H1 (cell line): Measurements from ENCODE around the gene ACOT7. TPM values are rescaled to one million over a fixed set of nuclear protein-coding genes. Genes with fewer than 3 reads are reported as not detected.

Experiments
- CTCF ChIA-PET: fragments of 300-600 bp; sonication (Branson Sonifier 250); formaldehyde crosslinking; loops from one replicate; lab custom pipeline; 2021; ENCODE audit not compliant: partially characterized antibody; lab: Charles Lee
- POLR2A ChIA-PET: fragments of 300-600 bp; sonication (Branson Sonifier 250); formaldehyde crosslinking; loops from one replicate; lab custom pipeline; 2021; ENCODE audit warnings: inconsistent platforms; ENCODE audit not compliant: partially characterized antibody; lab: Charles Lee
- DNase-seq, 2 experiments: peaks; one replicate each; pipeline versions ENCODE4 v3.0.0 to v3.0.0-alpha.2; 2010 to 2022; ENCODE audit warnings: low spot score in 2 of 2, low read depth in 1 of 2, mixed read lengths in 1 of 2
- FAIRE-seq: peaks from 2 replicates; lab custom pipeline; 2011; peaks lifted over from hg19 to GRCh38; lab: Jason Lieb, UNC
- H2AFZ ChIP-seq: 2 replicates; pipeline ENCODE4 v1.8.1; 2012; ENCODE audit warnings: low read length, inconsistent platforms
- H2AK5ac ChIP-seq: 2 replicates; pipeline ENCODE4 v1.6.1; 2013; ENCODE audit warnings: low read depth, low read length
- H2BK120ac ChIP-seq: replicated peaks from 2 replicates; pipeline ENCODE3; 2013; ENCODE audit warnings: low read depth, low read length, inconsistent platforms
- H2BK12ac ChIP-seq: 2 replicates; pipeline ENCODE4 v1.6.1; 2013; ENCODE audit warnings: low read depth, low read length
- H2BK15ac ChIP-seq: 2 replicates; pipeline ENCODE4 v1.6.1; 2013; ENCODE audit warnings: low read length
- H2BK20ac ChIP-seq: 2 replicates; pipeline ENCODE4 v1.6.1; 2013; ENCODE audit warnings: low read length
- H2BK5ac ChIP-seq: 2 replicates; pipeline ENCODE4 v1.6.1; 2013; ENCODE audit warnings: low read depth, low read length
- H3K14ac ChIP-seq: 2 replicates; pipeline ENCODE4 v1.6.1; 2013; ENCODE audit warnings: inconsistent platforms; ENCODE audit not compliant: insufficient read length
- H3K18ac ChIP-seq: 2 replicates; pipeline ENCODE4 v1.6.1; 2013; ENCODE audit warnings: low read length; ENCODE audit errors: extremely low read depth
- H3K23ac ChIP-seq: 2 replicates; pipeline ENCODE4 v1.6.1; 2013; ENCODE audit warnings: inconsistent platforms; ENCODE audit not compliant: insufficient read length
- H3K23me2 ChIP-seq: 2 replicates; pipeline ENCODE4 v1.6.1; 2013; ENCODE audit warnings: low read depth, low read length
- H3K27ac ChIP-seq: 2 replicates; pipeline ENCODE4 v1.6.1; 2011; ENCODE audit warnings: low read depth, low read length, inconsistent platforms
- H3K27me3 ChIP-seq, 4 experiments: replicated peaks in 1 of 4; 1 replicate in 1 of 4; 2 replicates in 3 of 4; pipeline versions ENCODE4 v1.6.1 to v1.8.1; 2011 to 2013; ENCODE audit warnings: low read length in 3 of 4, mild to moderate bottlenecking in 3 of 4, inconsistent platforms in 2 of 4, mixed read lengths in 2 of 4, moderate library complexity in 1 of 4; ENCODE audit not compliant: control insufficient read depth in 3 of 4, insufficient read depth in 3 of 4; ENCODE audit errors: extremely low read depth in 1 of 4
- H3K36me3 ChIP-seq, 4 experiments: 2 replicates each; pipeline versions ENCODE4 v1.6.1 to v1.8.1; 2011 to 2013; ENCODE audit warnings: mild to moderate bottlenecking in 4 of 4, low read length in 3 of 4, moderate library complexity in 2 of 4, control low read depth in 1 of 4, inconsistent platforms in 1 of 4; ENCODE audit not compliant: insufficient read depth in 4 of 4, control insufficient read depth in 2 of 4
- H3K4ac ChIP-seq: replicated peaks from 2 replicates; pipeline ENCODE3; 2013; ENCODE audit warnings: low read length, low read depth, mixed read lengths, inconsistent platforms; ENCODE audit not compliant: insufficient read length
- H3K4me1 ChIP-seq, 4 experiments: replicated peaks in 1 of 4; 1 replicate in 1 of 4; 2 replicates in 3 of 4; pipeline versions ENCODE4 v1.6.1 to v1.8.1; 2011 to 2013; ENCODE audit warnings: low read length in 3 of 4, inconsistent platforms in 2 of 4, mixed read lengths in 1 of 4; ENCODE audit not compliant: insufficient read depth in 4 of 4, control insufficient read depth in 3 of 4
- H3K4me2 ChIP-seq, 2 experiments: 2 replicates each; pipeline versions ENCODE4 v1.6.1 to v1.8.1; 2011 to 2013; ENCODE audit warnings: low read depth in 2 of 2, low read length in 2 of 2, control low read depth in 1 of 2, inconsistent platforms in 1 of 2, mild to moderate bottlenecking in 1 of 2; ENCODE audit not compliant: insufficient read depth in 1 of 2
- H3K4me3 ChIP-seq, 4 experiments: fragments of 200-600, 300-600 bp in 1 of 4; sonication (generic), shearing (Covaris generic), sonication (Bioruptor Twin) in 1 of 4; 2 replicates each; pipeline versions ENCODE4 v1.5.1 to v1.8.1; 2011 to 2016; ENCODE audit warnings: low read length in 4 of 4, low read depth in 3 of 4, control low read depth in 2 of 4, inconsistent platforms in 2 of 4, mild to moderate bottlenecking in 2 of 4, mixed read lengths in 1 of 4, moderate library complexity in 1 of 4; ENCODE audit not compliant: insufficient read depth in 2 of 4; ENCODE audit errors: extremely low read depth in 1 of 4
- H3K56ac ChIP-seq: replicated peaks from 2 replicates; pipeline ENCODE3; 2013; ENCODE audit warnings: low read depth, mild to moderate bottlenecking, mixed read lengths, low read length, inconsistent platforms; ENCODE audit not compliant: insufficient read length
- H3K79me1 ChIP-seq: 2 replicates; pipeline ENCODE4 v1.6.1; 2013; ENCODE audit warnings: low read depth, low read length, control low read depth
- H3K79me2 ChIP-seq, 2 experiments: 2 replicates each; pipeline versions ENCODE4 v1.6.1 to v1.8.1; 2012 to 2013; ENCODE audit warnings: low read length in 2 of 2, mild to moderate bottlenecking in 2 of 2, inconsistent platforms in 1 of 2; ENCODE audit not compliant: insufficient read depth in 2 of 2, control insufficient read depth in 1 of 2
- H3K9ac ChIP-seq, 4 experiments: replicated peaks in 1 of 4; 1 replicate in 1 of 4; 2 replicates in 3 of 4; pipeline versions ENCODE4 v1.6.1 to v1.8.1; 2011 to 2013; ENCODE audit warnings: low read depth in 3 of 4, low read length in 3 of 4, control low read depth in 2 of 4, mild to moderate bottlenecking in 2 of 4, moderate library complexity in 2 of 4, inconsistent platforms in 1 of 4; ENCODE audit errors: extremely low read depth in 1 of 4
- H3K9me3 ChIP-seq, 2 experiments: 2 replicates each; pipeline versions ENCODE4 v1.6.1 to v1.8.1; 2012 to 2013; ENCODE audit warnings: mild to moderate bottlenecking in 2 of 2, moderate library complexity in 2 of 2, control low read depth in 1 of 2, inconsistent platforms in 1 of 2, low read depth in 1 of 2, low read length in 1 of 2, mixed read lengths in 1 of 2; ENCODE audit not compliant: insufficient read depth in 2 of 2
- H4K20me1 ChIP-seq, 2 experiments: replicated peaks in 1 of 2; 2 replicates each; pipeline versions ENCODE3 to v1.8.1; 2011 to 2013; ENCODE audit warnings: inconsistent platforms in 2 of 2, low read length in 2 of 2, mild to moderate bottlenecking in 1 of 2; ENCODE audit not compliant: insufficient read depth in 2 of 2, control insufficient read depth in 1 of 2
- H4K5ac ChIP-seq: 2 replicates; pipeline ENCODE4 v1.6.1; 2013; ENCODE audit warnings: low read length, low read depth, mixed read lengths, inconsistent platforms; ENCODE audit not compliant: insufficient read length
- H4K8ac ChIP-seq: 2 replicates; pipeline ENCODE4 v1.8.0; 2013; ENCODE audit warnings: mild to moderate bottlenecking, moderate library complexity, low read length, inconsistent platforms; ENCODE audit not compliant: insufficient read depth; ENCODE audit errors: extremely low read depth
- H4K91ac ChIP-seq: replicated peaks from 2 replicates; pipeline ENCODE3; 2013; ENCODE audit warnings: low read length, mixed read lengths, inconsistent platforms; ENCODE audit not compliant: insufficient read length
- BACH1 ChIP-seq: IDR thresholded peaks from 2 replicates; pipeline ENCODE4 v1.6.1; 2012; ENCODE audit warnings: low read length, improper control_type of control experiment
- CEBPB ChIP-seq: IDR thresholded peaks from 2 replicates; pipeline ENCODE4 v1.6.1; 2012; ENCODE audit warnings: low read depth, low read length
- CREB1 ChIP-seq: IDR thresholded peaks from 2 replicates; pipeline ENCODE4 v1.6.1; 2012; ENCODE audit warnings: inconsistent platforms
- EGR1 ChIP-seq: IDR thresholded peaks from 2 replicates; pipeline ENCODE4 v1.6.1; 2011; ENCODE audit warnings: low read depth, low read length, borderline replicate concordance
- FOSL1 ChIP-seq: IDR thresholded peaks from 2 replicates; pipeline ENCODE4 v1.6.1; 2011; ENCODE audit warnings: mild to moderate bottlenecking, low read depth, low read length, moderate library complexity; ENCODE audit not compliant: insufficient read depth
- KDM5A ChIP-seq: fragments of 200-600 bp; IDR thresholded peaks from 2 replicates; pipeline ENCODE4 v1.7.1; 2012; ENCODE audit warnings: mild to moderate bottlenecking, low read length, inconsistent platforms, mixed read lengths
- NANOG ChIP-seq: IDR thresholded peaks from 2 replicates; pipeline ENCODE4 v1.6.1; 2011; ENCODE audit warnings: low read length, low read depth, mild to moderate bottlenecking, inconsistent platforms; ENCODE audit not compliant: insufficient read depth, poor library complexity, severe bottlenecking
- POLR2AphosphoS5 ChIP-seq: IDR thresholded peaks from 2 replicates; pipeline ENCODE4 v1.6.1; 2011; ENCODE audit warnings: low read depth, low read length
- RAD21 ChIP-seq, 2 experiments: IDR thresholded peaks in 1 of 2; conservative IDR thresholded peaks in 1 of 2; 2 replicates each; pipeline ENCODE4 v1.6.1; 2011; ENCODE audit warnings: low read depth in 2 of 2, low read length in 2 of 2, improper control_type of control experiment in 1 of 2, inconsistent platforms in 1 of 2, mild to moderate bottlenecking in 1 of 2, moderate library complexity in 1 of 2
- RBBP5 ChIP-seq: IDR thresholded peaks from 2 replicates; pipeline ENCODE4 v1.7.1; 2012; ENCODE audit warnings: low read depth, mild to moderate bottlenecking, inconsistent platforms, low read length, moderate library complexity, borderline replicate concordance
- RFX5 ChIP-seq: IDR thresholded peaks from 2 replicates; pipeline ENCODE4 v1.6.1; 2011; ENCODE audit warnings: low read depth, low read length, improper control_type of control experiment, borderline replicate concordance
- RXRA ChIP-seq: IDR thresholded peaks from 2 replicates; pipeline ENCODE4 v1.6.1; 2011; ENCODE audit warnings: low read depth, mild to moderate bottlenecking, low read length, moderate library complexity; ENCODE audit not compliant: insufficient read depth
- SIN3A ChIP-seq, 2 experiments: IDR thresholded peaks in 1 of 2; conservative IDR thresholded peaks in 1 of 2; 2 replicates each; pipeline ENCODE4 v1.6.1; 2011 to 2012; ENCODE audit warnings: low read length in 2 of 2, improper control_type of control experiment in 1 of 2, low read depth in 1 of 2, mild to moderate bottlenecking in 1 of 2
- SP1 ChIP-seq: IDR thresholded peaks from 2 replicates; pipeline ENCODE4 v1.6.1; 2011; ENCODE audit warnings: low read depth, low read length
- TAF1 ChIP-seq: IDR thresholded peaks from 2 replicates; pipeline ENCODE4 v1.6.1; 2011; ENCODE audit warnings: mild to moderate bottlenecking, low read depth, low read length
- WGBS, 2 experiments: shearing (Covaris generic) in 1 of 2; methylation state at CpG; one replicate each; pipeline versions ENCODE4 v1.1.6 to v1.1.7; 2013 to 2015; ENCODE audit warnings: low lambda C conversion rate in 2 of 2, mixed read lengths in 2 of 2, inconsistent platforms in 1 of 2, low coverage in 1 of 2, missing lambda C conversion rate in 1 of 2; ENCODE audit not compliant: insufficient replicate concordance in 2 of 2, insufficient coverage in 1 of 2, insufficient read length in 1 of 2; ENCODE audit errors: extremely low coverage in 1 of 2, missing lambda C conversion rate in 1 of 2; 5-methylcytosine and 5-hydroxymethylcytosine counted together
- polyA plus RNA-seq, 7 experiments: library from polyadenylated mRNA; depleted of rRNA in 3 of 7; stranded (reverse) in 5 of 7; unstranded in 2 of 7; fragments of >200 nt in 5 of 7; fragments of 200-250 nt in 2 of 7; gene quantifications; 1 replicate in 5 of 7; 2 replicates in 1 of 7; 4 replicates in 1 of 7; pipeline versions ENCODE4 v1.2.1 to v1.2.3, GENCODE V29; 2011 to 2013; ENCODE audit warnings: missing spikeins in 2 of 7, mixed read lengths in 2 of 7
- total RNA-seq: library from RNA; stranded (reverse); fragmentation: NEBNext Ultra II Directional; extraction: Animal tissue kit (Norgen Biotek cat#: 25700); gene quantifications from 2 replicates; pipeline ENCODE4 v1.2.1, GENCODE V29; 2021

ACOT7 gene
- total and polyA plus RNA-seq, 2 of the 8 experiments (the other 6 are each of a cell fraction or from before 2014, with no cell fraction given): 151 to 214 TPM

- no peak overlapping the region for H3K4ac ChIP-seq
- H3K18ac ChIP-seq: no peak overlapping the region
- no peak overlapping the region for H3K23ac ChIP-seq
- H2AK5ac ChIP-seq: no peak overlapping the region
- H4K91ac ChIP-seq: no peak overlapping the region
- WGBS, 2 experiments: 90% methylated on average over 5 of the region's 5 CpGs; no CpG with 5 or more reads in 1 of the 2 experiments
- no peak overlapping the region for H2BK5ac ChIP-seq
- no peak overlapping the region for H2AFZ ChIP-seq
- peaks cover 1 to 5% of the 10 kb centered on the region in 2 experiments for H4K20me1 ChIP-seq
- H3K4me2 ChIP-seq: no peak overlapping the region
- H3K56ac ChIP-seq: no peak overlapping the region
- no peaks in the 10 kb centered on the region for H3K79me2 ChIP-seq
- H3K4me3 ChIP-seq: no peak overlapping the region
- H2BK12ac ChIP-seq: no peak overlapping the region
- FAIRE-seq (no peak), DNase-seq (no peak)
- H3K9ac ChIP-seq: no peak overlapping the region
- H3K23me2 ChIP-seq: no peaks in the 10 kb centered on the region
- H4K8ac ChIP-seq: no peak overlapping the region
- H3K27ac ChIP-seq: no peak overlapping the region
- peaks cover 0 to 12% (median 5%) of the 10 kb centered on the region in 4 experiments; a peak in 4 of 8 replicates for H3K36me3 ChIP-seq
- no peak overlapping the region for H2BK120ac ChIP-seq
- no peak overlapping the region for H2BK15ac ChIP-seq
- H3K4me1 ChIP-seq: no peaks in the 10 kb centered on the region; a peak in 1 of 7 replicates
- no peak overlapping the region for H3K14ac ChIP-seq
- H4K5ac ChIP-seq: no peak overlapping the region
- H2BK20ac ChIP-seq: no peak overlapping the region
- TF ChIP-seq KDM5A (no peak), RXRA (no peak), TAF1 (no peak), CEBPB (no peak), BACH1 (no peak), SIN3A (conservative IDR thresholded peaks at IDR 0.05 in 1 of 2, IDR thresholded peaks at IDR 0.05 in 1 of 2; ENCODE audit: low read depth in 1 of 2, low read length in 2 of 2) (no peak), CREB1 (no peak), EGR1 (no peak), NANOG (no peak), RFX5 (no peak), RBBP5 (no peak), SP1 (no peak), RAD21 (IDR thresholded peaks at IDR 0.05 in 1 of 2, conservative IDR thresholded peaks at IDR 0.05 in 1 of 2; ENCODE audit: low read depth in 2 of 2, low read length in 2 of 2) (no peak), FOSL1 (no peak), POLR2AphosphoS5 (no peak)
- H3K9me3 ChIP-seq: no peaks in the 10 kb centered on the region
- POLR2A ChIA-PET: no interaction called here
- H3K27me3 ChIP-seq: no peaks in the 10 kb centered on the region
- H3K79me1 ChIP-seq: peaks cover 4% of the 10 kb centered on the region; the same call in 1 of the 2 replicates
- CTCF ChIA-PET: interaction anchor here (0.8 to 2.0 kb wide), 2 partner anchors 109 to 111 kb away, joined by 3 to 5 read pairs; no protein-coding TSS in a partner anchor
These were observed 65.5 kb downstream of the ACOT7 start for GRCh38 chr1:6328091-6328490.
